Epithelial cell of esophagus (primary cell): Measurements from ENCODE around the gene ITCH.
A peak's percentile ranks its signal among the peaks of the same experiment; 100 is the strongest.

Experiments used
- DNase-seq: peaks from one replicate; pipeline ENCODE4 v3.0.0; 2010; ENCODE audit warnings: low read depth
- H3K4me3 ChIP-seq: 2 replicates; pipeline ENCODE4 v1.5.1; 2011; ENCODE audit warnings: mild to moderate bottlenecking, low read length, control low read depth
- TF ChIP-seq, protein P1 (sequence below): IDR thresholded peaks from 2 replicates; pipeline ENCODE4 v1.5.1; 2011; ENCODE audit warnings: low read depth, mild to moderate bottlenecking, low read length, control low read depth, inconsistent platforms; ENCODE audit not compliant: insufficient read depth; ENCODE audit errors: missing control alignments

ITCH gene

DNA sequence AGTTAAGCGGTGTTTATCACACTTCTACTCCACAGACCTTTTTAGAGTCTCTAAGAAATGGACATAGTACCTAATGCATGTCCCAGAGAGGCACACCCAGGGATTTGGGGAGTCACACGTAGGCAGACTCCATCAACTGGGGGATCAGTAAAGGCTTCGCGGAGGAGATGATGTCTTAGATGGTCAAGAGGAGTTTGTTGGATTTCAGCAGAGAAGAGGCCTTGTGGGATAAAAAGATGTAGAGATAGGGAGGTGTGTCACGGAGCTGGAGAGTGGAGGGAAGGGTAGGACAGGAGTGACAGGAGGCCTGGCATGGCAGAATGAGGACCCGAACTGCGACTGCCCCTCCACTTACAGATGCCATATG, 162.3 kb downstream of the ITCH start:
- DNase-seq = no peak
- H3K4me3 ChIP-seq = no peak overlapping the region
- TF ChIP-seq, protein P1, sequence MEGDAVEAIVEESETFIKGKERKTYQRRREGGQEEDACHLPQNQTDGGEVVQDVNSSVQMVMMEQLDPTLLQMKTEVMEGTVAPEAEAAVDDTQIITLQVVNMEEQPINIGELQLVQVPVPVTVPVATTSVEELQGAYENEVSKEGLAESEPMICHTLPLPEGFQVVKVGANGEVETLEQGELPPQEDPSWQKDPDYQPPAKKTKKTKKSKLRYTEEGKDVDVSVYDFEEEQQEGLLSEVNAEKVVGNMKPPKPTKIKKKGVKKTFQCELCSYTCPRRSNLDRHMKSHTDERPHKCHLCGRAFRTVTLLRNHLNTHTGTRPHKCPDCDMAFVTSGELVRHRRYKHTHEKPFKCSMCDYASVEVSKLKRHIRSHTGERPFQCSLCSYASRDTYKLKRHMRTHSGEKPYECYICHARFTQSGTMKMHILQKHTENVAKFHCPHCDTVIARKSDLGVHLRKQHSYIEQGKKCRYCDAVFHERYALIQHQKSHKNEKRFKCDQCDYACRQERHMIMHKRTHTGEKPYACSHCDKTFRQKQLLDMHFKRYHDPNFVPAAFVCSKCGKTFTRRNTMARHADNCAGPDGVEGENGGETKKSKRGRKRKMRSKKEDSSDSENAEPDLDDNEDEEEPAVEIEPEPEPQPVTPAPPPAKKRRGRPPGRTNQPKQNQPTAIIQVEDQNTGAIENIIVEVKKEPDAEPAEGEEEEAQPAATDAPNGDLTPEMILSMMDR = no peak

- H3K4me3 ChIP-seq = no peak overlapping the region
- peak; percentile 99 for DNase-seq
- TF ChIP-seq, protein P1 = no peak
These were observed 162.8 kb downstream of the ITCH start for GRCh38 chr20:34525709-34526416.

GRCh38 chr20:34526466-34526865, 163.4 kb downstream of the ITCH start:
- DNase-seq = no peak
- no peak overlapping the region for H3K4me3 ChIP-seq
- TF ChIP-seq, protein P1 = no peak

DNA sequence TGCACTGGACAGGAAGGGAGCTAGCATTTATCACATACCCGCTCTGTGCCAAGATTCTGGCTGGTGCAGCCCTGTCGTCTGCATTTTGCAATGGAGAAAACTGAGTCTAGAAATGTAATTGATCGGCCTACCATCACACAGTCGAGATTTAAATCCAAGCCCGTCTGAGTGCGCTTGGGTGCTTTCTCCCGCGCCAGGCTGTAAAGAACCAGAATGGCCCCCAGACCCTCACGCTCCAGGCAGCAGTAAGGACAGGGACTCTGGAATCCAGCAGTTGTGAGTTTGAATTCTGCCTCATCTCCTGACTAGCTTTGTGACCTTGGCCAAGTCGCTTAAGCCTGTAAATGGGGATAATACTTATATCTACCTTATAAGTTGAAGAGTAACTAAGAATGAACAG, 163.9 kb downstream of the ITCH start:
- DNase-seq = no peak
- H3K4me3 ChIP-seq = no peak overlapping the region
- TF ChIP-seq, protein P1 = no peak

GRCh38 chr20:34528921-34529297, 165.8 kb downstream of the ITCH start:
- H3K4me3 ChIP-seq = no peak overlapping the region
- TF ChIP-seq, protein P1 = no peak
- no peak for DNase-seq

- H3K4me3 ChIP-seq = no peak overlapping the region
- DNase-seq = no peak
- TF ChIP-seq, protein P1 = no peak
These were observed 166.7 kb downstream of the ITCH start for GRCh38 chr20:34529742-34530141.

DNA sequence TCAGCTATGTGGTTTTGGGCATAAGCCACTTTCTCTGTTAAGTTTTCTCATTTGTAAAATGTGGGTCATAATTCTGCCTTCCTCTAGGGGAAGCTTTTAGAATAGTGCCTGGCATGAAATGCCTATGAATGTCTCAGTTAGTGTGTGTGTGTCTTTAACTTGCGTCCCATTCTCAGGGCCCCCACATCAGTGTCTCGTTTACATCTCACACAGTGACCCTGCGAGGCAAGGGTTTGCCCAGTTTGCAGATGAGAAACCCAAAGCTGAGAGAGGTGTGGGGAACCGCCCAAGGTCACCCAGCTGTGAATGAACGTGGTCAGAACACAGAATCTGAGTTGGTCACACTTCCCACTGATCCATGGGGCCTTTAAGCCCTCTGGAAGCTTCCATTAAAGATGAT, 167.3 kb downstream of the ITCH start:
- TF ChIP-seq, protein P1 = no peak
- no peak for DNase-seq
- no peak overlapping the region for H3K4me3 ChIP-seq
